Stomach smooth muscle (tissue), 2 donors: Measurements from ENCODE around the gene FTH1.
A peak's percentile ranks its signal among the peaks of the same experiment; 100 is the strongest.
"Not testable (repeated sequence)": the region's sequence is repeated elsewhere in the genome, so short reads cannot be mapped to it uniquely, and the experiment has no call there.

Experiments used
- H3K27ac ChIP-seq: one replicate; pipeline ENCODE4 v1.7.0; 2013; ENCODE audit warnings: mild to moderate bottlenecking, low read length, inconsistent platforms
- H3K27me3 ChIP-seq, 2 donors: one replicate each; pipeline ENCODE4 v1.7.0; 2013; ENCODE audit warnings: low read length in 2 of 2; ENCODE audit not compliant: insufficient read depth in 2 of 2, control insufficient read depth in 1 of 2
- H3K36me3 ChIP-seq, 2 donors: one replicate each; pipeline ENCODE4 v1.7.0; 2013; ENCODE audit warnings: low read length in 2 of 2; ENCODE audit not compliant: control insufficient read depth in 2 of 2, insufficient read depth in 2 of 2
- H3K4me1 ChIP-seq: one replicate; pipeline ENCODE4 v1.7.0; 2013; ENCODE audit warnings: low read length; ENCODE audit not compliant: control insufficient read depth, insufficient read depth
- H3K4me3 ChIP-seq, 2 donors: one replicate each; pipeline ENCODE4 v1.7.0; 2013; ENCODE audit warnings: low read length in 2 of 2
- H3K9ac ChIP-seq, 2 donors: one replicate each; pipeline ENCODE4 v1.7.0; 2013; ENCODE audit warnings: low read length in 2 of 2, mild to moderate bottlenecking in 1 of 2
- H3K9me3 ChIP-seq, 2 donors: one replicate each; pipeline ENCODE4 v1.7.0; 2013; ENCODE audit warnings: low read length in 2 of 2; ENCODE audit not compliant: control insufficient read depth in 2 of 2
- donor health status: healthy.
- donor health status: Pancreatic carcinoma.

The FTH1 gene

DNA sequence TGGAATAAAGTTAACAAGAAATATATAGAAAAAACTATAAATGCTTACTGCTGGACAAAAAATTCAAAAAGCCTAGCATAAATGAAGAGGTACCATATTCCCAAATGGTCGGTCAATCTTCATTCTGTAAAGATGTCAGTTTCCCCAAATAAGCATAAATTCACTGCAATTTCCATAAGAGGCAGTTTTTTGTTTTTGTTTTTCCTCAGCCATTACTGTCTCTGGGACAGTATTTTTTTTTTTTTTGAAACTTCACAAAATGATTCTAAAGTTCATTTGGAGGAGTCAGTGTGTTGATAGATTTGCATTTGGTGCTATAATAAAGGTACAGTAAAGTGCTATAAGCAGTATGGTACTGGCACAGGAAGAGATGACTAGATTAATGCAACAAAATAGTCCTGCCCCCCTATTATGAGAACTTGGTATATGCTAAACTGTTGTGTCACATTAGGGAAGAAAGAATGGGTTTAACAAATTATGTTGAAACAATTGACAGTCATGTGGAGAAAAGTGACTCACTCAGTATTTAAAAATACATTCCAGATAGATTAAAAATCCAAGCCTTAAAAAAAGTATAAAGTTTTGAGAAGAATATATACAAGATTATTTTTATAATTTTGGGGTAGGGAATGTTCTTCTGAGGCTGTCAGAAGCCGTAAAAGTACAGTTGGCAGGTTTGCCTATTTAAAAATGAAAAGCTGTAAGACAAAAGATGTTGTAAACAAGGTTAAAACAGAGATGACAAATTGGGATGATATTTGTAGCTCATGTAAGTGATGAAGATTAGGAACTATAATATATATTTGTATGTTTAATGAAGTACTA, 2.6 kb upstream of the FTH1 start:
- H3K9me3 ChIP-seq = no peaks in the 10 kb centered on the region
- no peaks in the 10 kb centered on the region for H3K27me3 ChIP-seq
- no peak overlapping the region for H3K9ac ChIP-seq
- H3K27ac ChIP-seq = peak overlapping the region; percentile 8
- H3K4me1 ChIP-seq = peaks cover 49% of the 10 kb centered on the region
- no peak overlapping the region for H3K4me3 ChIP-seq
- H3K36me3 ChIP-seq = peaks cover 6 to 7% of the 10 kb centered on the region in 2 donors

DNA sequence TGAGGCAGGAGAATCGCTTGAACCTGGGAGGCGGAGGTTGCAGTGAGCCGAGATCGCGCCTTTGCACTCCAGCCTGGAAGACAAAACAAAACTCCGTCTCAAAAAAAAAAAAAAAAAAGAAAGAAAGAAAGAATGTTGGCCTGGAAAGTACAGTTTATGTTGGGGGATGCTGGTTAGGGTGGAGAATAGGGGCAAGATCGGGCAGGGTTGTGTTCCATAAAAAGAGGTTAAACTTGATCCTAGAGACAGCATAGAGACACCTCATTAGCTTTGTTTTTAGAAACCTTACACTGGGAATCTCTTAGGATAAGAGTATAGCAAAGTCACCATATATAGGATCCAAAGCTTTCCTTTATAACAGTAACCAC, 1.9 kb upstream of the FTH1 start:
- Histone ChIP-seq H3K36me3 (peaks cover 11 to 12% of the 10 kb centered on the region in 2 donors), H3K9ac (no peak overlapping the region), H3K4me3 (no peak overlapping the region), H3K27ac (no peak overlapping the region), H3K9me3 (no peaks in the 10 kb centered on the region), H3K27me3 (no peaks in the 10 kb centered on the region), H3K4me1 (peaks cover 49% of the 10 kb centered on the region)

DNA sequence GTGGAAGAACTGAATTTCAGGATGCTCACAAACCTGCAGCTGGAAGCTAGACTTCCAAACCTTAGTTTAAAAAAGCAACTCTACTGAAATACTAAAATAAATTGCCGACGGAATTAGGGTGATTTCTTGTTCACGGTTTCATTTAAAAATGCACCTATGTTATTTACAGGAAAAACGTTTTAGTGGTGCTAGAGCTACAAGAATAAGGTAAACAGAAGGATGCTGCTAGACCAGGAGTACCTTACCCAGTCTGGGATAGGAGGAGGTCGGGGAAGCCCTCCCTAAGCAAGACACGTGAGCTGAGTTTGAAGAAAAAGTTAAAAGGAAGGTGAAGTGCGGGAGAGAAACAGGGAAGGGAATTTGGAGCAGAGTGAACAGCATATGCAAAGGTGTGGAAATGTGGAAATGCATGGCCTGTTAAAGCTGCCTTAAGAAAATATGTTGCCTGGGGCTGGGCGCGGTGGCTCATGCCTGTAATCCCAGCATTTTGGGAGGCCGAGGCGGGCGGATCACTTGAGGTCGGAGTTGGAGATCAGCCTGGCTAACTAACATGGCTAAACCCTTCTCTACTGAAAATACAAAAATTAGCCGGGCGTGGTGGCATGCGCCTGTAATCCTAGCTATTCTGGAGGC, 1.4 kb upstream of the FTH1 start:
- Histone ChIP-seq H3K4me3 (peak overlapping the region; percentile 85 to 99), H3K27me3 (no peaks in the 10 kb centered on the region), H3K9ac (peak overlapping the region; percentile 84 to 86), H3K9me3 (no peaks in the 10 kb centered on the region), H3K36me3 (peaks cover 15 to 17% of the 10 kb centered on the region in 2 donors), H3K27ac (peak overlapping the region; percentile 93), H3K4me1 (peaks cover 53% of the 10 kb centered on the region)

DNA sequence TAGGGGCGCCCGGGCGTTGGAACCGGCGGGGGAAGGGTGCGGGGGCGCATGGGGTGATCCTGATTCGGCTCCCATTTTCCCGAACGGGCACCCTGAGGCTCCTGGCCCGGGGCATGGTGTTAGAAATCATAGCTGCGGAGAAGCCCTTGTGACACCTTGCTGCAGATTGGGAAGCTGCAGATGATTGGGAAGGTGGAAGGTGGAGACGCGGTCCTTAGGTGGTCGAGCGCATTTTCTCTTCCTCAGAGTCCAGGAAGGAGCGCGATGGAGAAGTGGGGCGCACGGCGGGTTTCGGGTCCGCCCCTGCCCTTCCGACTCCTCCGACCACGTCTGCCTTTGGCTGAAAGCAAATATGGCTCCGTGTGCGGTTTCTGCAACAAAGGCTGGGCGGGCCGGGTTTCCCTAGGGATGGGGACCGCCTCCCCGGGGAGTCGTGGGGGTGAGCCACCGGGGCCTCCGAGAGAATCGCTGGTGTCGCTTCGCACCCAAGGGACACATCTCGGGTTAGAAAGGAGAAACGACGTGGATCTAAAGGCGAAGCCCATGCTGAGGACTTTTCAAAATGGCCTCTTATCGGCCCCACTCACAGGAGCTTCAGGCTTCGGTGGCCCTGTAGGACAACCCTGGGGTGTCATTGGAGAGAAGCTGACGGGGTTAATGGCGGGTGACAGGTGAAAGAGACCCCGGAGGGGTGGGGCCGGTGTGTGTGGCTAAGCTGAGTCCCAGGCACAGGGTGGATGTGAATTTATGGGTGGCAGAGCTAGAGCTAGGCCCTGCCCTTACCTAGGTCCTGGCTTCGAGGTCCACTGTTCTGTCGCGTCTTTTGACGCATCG, 707 bp upstream of the FTH1 start:
- H3K27me3 ChIP-seq = no peaks in the 10 kb centered on the region
- H3K9me3 ChIP-seq = no peaks in the 10 kb centered on the region
- H3K9ac ChIP-seq = peak overlapping the region; percentile 84 to 86
- H3K4me1 ChIP-seq = peaks cover 55% of the 10 kb centered on the region
- H3K4me3 ChIP-seq = peak overlapping the region; percentile 85 to 99
- peak overlapping the region; percentile 93 for H3K27ac ChIP-seq
- H3K36me3 ChIP-seq = peaks cover 21 to 24% of the 10 kb centered on the region in 2 donors

DNA sequence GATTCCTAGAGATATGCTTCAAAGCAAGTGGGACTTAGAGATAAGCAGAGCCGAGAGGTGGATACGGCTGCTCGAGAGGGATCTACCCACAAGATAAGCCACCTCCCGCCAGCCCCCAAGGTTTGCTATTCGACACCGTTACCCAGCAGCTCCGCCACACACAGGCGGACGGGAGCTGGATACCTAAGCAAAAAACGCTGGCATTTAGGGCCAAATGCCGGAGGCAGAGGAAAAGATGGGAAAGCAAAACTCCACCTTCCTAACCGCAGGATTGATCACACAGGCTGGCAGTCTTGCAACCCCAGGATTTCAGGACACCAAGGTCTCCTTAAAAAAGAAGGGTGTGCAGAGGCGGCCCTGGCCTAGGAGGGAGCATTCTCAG, 709 bp downstream of the FTH1 start:
- Histone ChIP-seq H3K9ac (peak overlapping the region; percentile 74 to 95), H3K27ac (peak overlapping the region; percentile 93), H3K4me3 (peak overlapping the region; percentile 99), H3K36me3 (peaks cover 26 to 27% of the 10 kb centered on the region in 2 donors), H3K9me3 (no peaks in the 10 kb centered on the region), H3K27me3 (no peaks in the 10 kb centered on the region), H3K4me1 (peaks cover 54% of the 10 kb centered on the region)

DNA sequence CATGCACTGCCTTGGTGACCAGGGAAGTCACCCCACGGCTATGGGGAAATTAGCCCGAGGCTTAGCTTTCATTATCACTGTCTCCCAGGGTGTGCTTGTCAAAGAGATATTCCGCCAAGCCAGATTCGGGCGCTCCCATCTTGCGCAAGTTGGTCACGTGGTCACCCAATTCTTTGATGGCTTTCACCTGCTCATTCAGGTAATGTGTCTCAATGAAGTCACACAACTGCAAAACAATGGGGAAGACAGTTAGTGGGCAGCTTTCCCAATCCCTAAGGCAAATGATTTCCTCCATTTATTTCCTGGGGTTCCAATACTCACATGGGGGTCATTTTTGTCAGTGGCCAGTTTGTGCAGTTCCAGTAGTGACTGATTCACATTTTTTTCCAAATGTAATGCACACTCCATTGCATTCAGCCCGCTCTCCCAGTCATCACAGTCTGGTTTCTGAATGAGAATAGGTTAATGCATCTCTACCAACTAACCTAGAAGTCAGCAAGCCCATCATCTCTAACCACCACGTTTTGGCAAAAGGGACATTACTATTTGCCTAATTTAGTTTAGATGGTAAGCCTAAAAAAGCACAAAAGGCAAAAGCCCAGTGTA, 2.7 kb downstream of the FTH1 start:
- H3K27ac ChIP-seq, H3K9me3 ChIP-seq, H3K27me3 ChIP-seq: not testable (repeated sequence)
- Histone ChIP-seq H3K9ac (peak overlapping the region; percentile 58 to 74), H3K4me3 (peak overlapping the region; percentile 99), H3K36me3 (peaks cover 26 to 27% of the 10 kb centered on the region in 2 donors), H3K4me1 (peaks cover 49% of the 10 kb centered on the region)

DNA sequence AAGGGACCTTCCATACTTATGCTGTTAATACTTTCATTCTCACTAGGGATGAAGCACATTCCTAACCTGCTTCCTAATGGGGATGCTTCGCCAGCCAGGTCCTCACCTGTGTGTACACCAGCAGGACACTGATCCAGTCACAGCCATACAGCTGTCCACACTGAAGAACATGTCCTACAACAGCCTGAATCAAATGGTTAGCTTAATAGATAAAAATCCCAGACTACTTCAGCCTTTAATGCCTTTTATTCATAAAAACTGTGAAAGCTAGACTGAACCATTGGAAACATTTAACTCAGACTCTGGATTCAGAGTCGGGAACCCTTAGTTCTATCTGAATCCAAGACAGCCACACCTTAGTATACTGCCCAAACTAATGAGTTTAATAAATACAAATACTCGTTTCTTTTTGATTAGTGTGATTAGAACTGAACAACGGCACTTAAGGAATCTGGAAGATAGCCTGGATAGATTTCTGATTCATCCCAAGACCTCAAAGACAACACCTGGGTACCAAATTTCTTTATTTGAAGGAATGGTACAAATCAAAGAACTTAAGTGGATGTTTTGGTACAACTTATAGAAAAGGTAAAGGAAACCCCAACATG, 3.3 kb downstream of the FTH1 start:
- H3K4me1 ChIP-seq = peaks cover 49% of the 10 kb centered on the region
- no peak overlapping the region for H3K9ac ChIP-seq
- no peak overlapping the region for H3K27ac ChIP-seq
- H3K27me3 ChIP-seq = no peaks in the 10 kb centered on the region
- no peaks in the 10 kb centered on the region for H3K9me3 ChIP-seq
- H3K4me3 ChIP-seq = no peak overlapping the region
- peaks cover 26 to 27% of the 10 kb centered on the region in 2 donors for H3K36me3 ChIP-seq

DNA sequence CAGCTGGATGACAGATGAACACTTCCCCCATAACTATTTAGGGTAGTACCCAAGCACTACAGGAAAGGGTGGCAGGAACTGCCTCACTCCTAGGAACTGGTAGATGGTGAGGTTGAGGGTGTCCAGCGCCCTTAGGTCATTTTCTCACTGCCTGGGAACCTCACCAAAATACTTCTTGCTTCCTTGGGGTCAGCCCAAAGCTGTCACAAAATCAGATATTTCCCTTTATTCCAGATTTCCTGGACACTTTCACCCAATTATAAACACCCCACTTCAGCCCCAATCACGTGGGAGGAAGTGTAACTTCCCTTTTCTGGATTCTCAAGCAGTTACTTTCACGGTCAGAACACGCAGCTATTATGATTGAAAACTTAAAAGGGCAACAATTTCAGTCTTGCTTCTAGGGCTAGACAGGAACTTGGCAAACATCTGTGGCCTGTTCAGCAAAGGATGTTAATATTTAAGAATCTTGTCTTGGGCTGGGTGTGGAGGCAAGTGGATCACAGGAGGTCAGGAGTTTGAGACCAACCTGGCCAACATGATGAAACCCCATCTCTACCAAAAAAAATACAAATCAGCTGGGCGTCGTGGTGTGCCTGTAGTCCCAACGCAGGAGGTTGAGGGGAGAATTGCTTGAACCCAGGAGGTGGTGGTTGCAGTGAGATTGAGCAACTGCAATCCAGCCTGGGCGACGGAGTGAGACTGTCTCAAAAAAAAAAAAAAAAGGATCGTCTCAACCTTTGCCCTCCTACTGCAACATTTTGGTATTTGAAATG, 4.0 kb downstream of the FTH1 start:
- Histone ChIP-seq H3K27ac (peak overlapping the region; percentile 46), H3K4me3 (no peak overlapping the region), H3K9ac (no peak overlapping the region), H3K36me3 (peaks cover 26 to 27% of the 10 kb centered on the region in 2 donors), H3K4me1 (peaks cover 47% of the 10 kb centered on the region), H3K9me3 (no peaks in the 10 kb centered on the region), H3K27me3 (no peaks in the 10 kb centered on the region)

DNA sequence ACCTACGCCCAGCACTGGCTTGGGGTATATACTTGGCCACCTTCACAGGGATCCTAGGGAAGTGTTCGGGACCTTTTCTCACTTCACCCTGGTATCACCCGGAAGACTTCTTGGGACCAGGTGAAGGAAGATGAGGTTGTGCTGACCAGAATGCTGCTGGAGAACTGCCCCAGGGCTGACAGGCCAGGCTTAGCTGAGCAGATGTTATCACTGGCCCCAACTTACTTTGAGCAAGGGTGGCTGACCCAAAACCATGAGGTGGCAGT, 4.5 kb downstream of the FTH1 start:
- Histone ChIP-seq H3K9ac (no peak overlapping the region), H3K36me3 (peaks cover 26 to 27% of the 10 kb centered on the region in 2 donors), H3K4me1 (peaks cover 41% of the 10 kb centered on the region), H3K4me3 (no peak overlapping the region), H3K9me3 (no peaks in the 10 kb centered on the region), H3K27me3 (no peaks in the 10 kb centered on the region), H3K27ac (peak overlapping the region; percentile 46)
